Loucy (cell line): ENCODE measurements around the gene FAM161B.

Experiments used
- CTCF ChIP-seq: fragments of 200-600 bp; sonication (generic); conservative IDR thresholded peaks from 2 replicates; pipeline ENCODE4 v1.5.1; 2014; ENCODE audit warnings: mild to moderate bottlenecking, antibody characterized with exemption, low read length
- EZH2phosphoT487 ChIP-seq: fragments of 200-600 bp; IDR thresholded peaks from 2 replicates; pipeline ENCODE4 v1.6.1; 2018; ENCODE audit warnings: antibody characterized with exemption, mild to moderate bottlenecking, moderate library complexity, borderline replicate concordance

GRCh38 chr14:73976125-73976524 lies 26.2 kb upstream of the FAM161B start:
- no peak for TF ChIP-seq CTCF
- TF ChIP-seq EZH2phosphoT487, result no peak
